ENCODE measurements around the gene MAGI1. TPM values are rescaled to one million over a fixed set of nuclear protein-coding genes. Genes with fewer than 3 reads are reported as not detected.
"Not testable (repeated sequence)": the region's sequence is repeated elsewhere in the genome, so short reads cannot be mapped to it uniquely, and the experiment has no call there.

The MAGI1 gene
- total RNA-seq, 1 donor from 2014 or later: 5.0 TPM

DNA sequence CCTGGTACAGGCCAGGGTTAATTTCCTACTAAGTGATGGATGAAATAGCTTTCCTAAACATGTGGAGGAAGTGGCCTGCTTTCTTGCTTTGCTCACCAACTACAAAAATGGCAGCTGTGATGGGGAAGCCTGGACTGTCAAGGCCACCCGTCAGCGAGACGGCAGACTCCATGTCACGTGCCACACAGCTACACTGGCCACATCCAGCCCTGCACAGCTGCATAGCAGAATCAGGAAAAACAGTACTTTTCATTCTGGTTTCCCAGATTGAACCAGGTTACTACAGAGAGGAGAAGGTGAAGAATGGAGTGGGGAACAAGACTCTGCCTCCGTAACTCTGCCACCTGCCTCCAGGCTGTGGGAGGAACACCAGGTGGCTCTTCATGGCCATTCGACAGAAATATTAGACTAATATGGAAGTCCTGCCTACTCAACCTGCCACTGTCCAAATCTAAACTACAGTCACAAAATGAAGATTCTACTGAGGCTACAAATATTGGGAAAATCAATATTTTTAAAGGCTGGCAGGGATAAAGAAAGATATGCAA, 174.3 kb downstream of the MAGI1 start:
- TF ChIP-seq, protein P1, sequence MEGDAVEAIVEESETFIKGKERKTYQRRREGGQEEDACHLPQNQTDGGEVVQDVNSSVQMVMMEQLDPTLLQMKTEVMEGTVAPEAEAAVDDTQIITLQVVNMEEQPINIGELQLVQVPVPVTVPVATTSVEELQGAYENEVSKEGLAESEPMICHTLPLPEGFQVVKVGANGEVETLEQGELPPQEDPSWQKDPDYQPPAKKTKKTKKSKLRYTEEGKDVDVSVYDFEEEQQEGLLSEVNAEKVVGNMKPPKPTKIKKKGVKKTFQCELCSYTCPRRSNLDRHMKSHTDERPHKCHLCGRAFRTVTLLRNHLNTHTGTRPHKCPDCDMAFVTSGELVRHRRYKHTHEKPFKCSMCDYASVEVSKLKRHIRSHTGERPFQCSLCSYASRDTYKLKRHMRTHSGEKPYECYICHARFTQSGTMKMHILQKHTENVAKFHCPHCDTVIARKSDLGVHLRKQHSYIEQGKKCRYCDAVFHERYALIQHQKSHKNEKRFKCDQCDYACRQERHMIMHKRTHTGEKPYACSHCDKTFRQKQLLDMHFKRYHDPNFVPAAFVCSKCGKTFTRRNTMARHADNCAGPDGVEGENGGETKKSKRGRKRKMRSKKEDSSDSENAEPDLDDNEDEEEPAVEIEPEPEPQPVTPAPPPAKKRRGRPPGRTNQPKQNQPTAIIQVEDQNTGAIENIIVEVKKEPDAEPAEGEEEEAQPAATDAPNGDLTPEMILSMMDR (IDR thresholded peaks at IDR 0.05; ENCODE audit: insufficient read depth, low read length, severe bottlenecking): no peak
- Histone ChIP-seq H3K36me3 (ENCODE audit: control insufficient read depth, insufficient read depth, low read length) (no peaks in the 10 kb centered on the region), H3K27me3 (ENCODE audit: control insufficient read depth, insufficient read depth, low read length) (no peaks in the 10 kb centered on the region), H3K4me3 (ENCODE audit: low read depth, low read length) (no peak overlapping the region)
- FAIRE-seq: no peak
- no peak for DNase-seq (ENCODE audit: low read depth)

DNA sequence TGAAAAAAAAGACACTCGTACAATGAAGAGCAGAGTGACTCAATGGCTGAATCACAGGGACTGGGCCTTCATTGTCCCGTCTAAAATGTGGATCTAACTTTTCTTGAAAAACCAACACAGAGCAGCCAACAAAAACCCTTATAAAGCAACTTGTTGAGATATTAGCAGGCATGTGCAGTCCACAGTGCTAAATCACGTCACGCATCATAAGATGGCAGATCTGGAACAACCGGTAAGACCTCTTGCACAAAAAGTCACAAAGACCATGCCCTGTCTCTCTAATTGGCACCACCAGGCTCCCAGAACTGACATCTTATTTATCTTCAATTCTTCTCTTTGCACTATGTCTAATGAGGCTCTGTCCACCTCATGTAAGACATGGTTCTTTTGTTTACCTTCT, 177.0 kb downstream of the MAGI1 start:
- TF ChIP-seq, protein P1 (IDR thresholded peaks at IDR 0.05; ENCODE audit: insufficient read depth, low read length, severe bottlenecking): no peak
- no peaks in the 10 kb centered on the region for H3K36me3 ChIP-seq (ENCODE audit: control insufficient read depth, insufficient read depth, low read length)
- DNase-seq (ENCODE audit: low read depth): peak; percentile 18
- peak; percentile 52 for FAIRE-seq
- H3K27me3 ChIP-seq (ENCODE audit: control insufficient read depth, insufficient read depth, low read length): no peaks in the 10 kb centered on the region
- H3K4me3 ChIP-seq (ENCODE audit: low read depth, low read length): no peak overlapping the region

DNA sequence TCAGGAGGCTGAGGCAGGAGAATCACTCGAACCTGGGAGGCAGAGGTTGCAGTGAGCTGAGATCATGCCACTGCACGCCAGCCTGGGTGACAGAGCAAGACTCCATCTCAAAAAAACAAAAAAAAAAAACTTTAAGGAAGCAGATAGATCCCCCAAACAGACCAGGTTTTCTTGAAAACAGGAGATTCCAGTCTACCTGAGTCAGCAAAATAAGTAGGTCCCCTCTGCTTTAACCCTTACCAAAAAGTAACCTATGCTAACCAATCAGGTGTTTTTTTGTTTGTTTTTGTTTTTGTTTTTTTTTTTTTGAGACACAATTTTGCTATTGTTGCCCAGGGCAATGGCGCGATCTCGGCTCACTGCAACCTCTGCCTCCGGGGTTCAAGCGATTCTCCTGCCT, 179.1 kb downstream of the MAGI1 start:
- not testable (repeated sequence) for H3K36me3 ChIP-seq (ENCODE audit: control insufficient read depth, insufficient read depth, low read length); DNase-seq (ENCODE audit: low read depth); FAIRE-seq; H3K4me3 ChIP-seq (ENCODE audit: low read depth, low read length); H3K27me3 ChIP-seq (ENCODE audit: control insufficient read depth, insufficient read depth, low read length)

DNA sequence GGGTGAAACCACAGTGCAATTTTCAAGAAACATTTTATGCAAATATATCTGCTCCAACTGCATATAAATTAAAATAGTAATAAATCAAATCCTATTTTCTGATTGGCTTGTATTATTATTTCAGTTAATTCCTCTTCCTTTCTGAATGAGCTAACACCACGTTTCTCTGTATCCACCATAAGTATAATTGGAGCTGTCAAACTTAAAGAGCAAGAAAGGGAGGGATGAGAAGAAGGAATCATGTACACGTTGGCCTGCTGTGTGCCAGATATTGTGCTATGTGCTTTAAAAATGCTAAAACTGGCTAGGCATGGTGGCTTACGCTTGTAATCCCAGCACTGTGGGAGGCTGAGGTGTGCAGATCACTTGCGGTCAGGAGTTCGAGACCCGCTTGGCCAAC, 180.0 kb downstream of the MAGI1 start:
- DNase-seq (ENCODE audit: low read depth) (no peak), FAIRE-seq (no peak)
- TF ChIP-seq, protein P1 (IDR thresholded peaks at IDR 0.05; ENCODE audit: insufficient read depth, low read length, severe bottlenecking): no peak
- H3K27me3 ChIP-seq (ENCODE audit: control insufficient read depth, insufficient read depth, low read length): no peaks in the 10 kb centered on the region
- H3K36me3 ChIP-seq (ENCODE audit: control insufficient read depth, insufficient read depth, low read length): no peaks in the 10 kb centered on the region
- no peak overlapping the region for H3K4me3 ChIP-seq (ENCODE audit: low read depth, low read length)

DNA sequence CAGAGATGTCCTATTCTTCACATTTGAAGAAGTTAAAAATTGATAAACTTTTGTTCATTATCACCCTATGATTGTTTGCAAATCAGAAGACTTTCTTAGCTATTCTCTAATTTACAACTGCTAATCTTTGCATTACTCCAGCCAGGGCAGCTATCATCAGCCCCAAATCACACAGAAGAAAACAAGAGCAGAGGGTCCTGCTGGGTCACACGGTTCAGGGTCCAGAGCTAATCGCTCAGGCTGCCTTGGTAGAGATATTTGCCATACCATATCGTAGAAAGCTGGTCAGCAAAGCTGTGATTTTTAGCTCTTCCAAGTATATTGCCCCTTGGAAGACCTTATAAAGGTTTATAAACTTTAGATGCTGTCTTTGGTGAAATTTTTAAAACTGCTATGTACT, 181.4 kb downstream of the MAGI1 start:
- Histone ChIP-seq H3K4me3 (ENCODE audit: low read depth, low read length) (no peak overlapping the region), H3K36me3 (ENCODE audit: control insufficient read depth, insufficient read depth, low read length) (no peaks in the 10 kb centered on the region), H3K27me3 (ENCODE audit: control insufficient read depth, insufficient read depth, low read length) (no peaks in the 10 kb centered on the region)
- DNase-seq (ENCODE audit: low read depth) (no peak), FAIRE-seq (no peak)
- TF ChIP-seq, protein P1 (IDR thresholded peaks at IDR 0.05; ENCODE audit: insufficient read depth, low read length, severe bottlenecking): no peak

DNA sequence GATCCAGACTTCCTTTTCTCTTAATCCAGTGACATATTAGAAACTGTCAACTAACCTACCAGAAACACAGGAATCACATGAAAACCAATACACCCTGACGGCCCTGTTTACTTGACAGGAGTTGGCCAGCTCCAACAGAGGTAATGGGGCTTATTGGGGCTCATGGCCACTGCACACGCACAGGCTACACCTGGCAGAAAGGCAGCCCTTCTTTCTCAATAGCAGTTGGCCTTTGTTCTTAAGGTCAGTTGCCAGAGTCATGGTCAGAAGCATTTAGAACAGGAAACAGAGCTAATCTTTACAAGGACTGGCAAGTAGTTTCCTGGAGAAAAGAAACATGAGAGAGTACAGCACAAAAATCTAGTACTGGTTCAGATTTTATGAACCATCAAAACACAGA, 181.8 kb downstream of the MAGI1 start:
- DNase-seq (ENCODE audit: low read depth): no peak
- Histone ChIP-seq H3K27me3 (ENCODE audit: control insufficient read depth, insufficient read depth, low read length) (no peaks in the 10 kb centered on the region), H3K36me3 (ENCODE audit: control insufficient read depth, insufficient read depth, low read length) (no peaks in the 10 kb centered on the region), H3K4me3 (ENCODE audit: low read depth, low read length) (no peak overlapping the region)
- TF ChIP-seq, protein P1 (IDR thresholded peaks at IDR 0.05; ENCODE audit: insufficient read depth, low read length, severe bottlenecking): no peak
- no peak for FAIRE-seq

All from bronchial epithelial cell (primary cell).